Smooth muscle cell (in vitro differentiated cells): ENCODE data around the gene COG2. TPM values are rescaled to one million over a fixed set of nuclear protein-coding genes. Genes with fewer than 3 reads are reported as not detected.

Source experiments
- DNase-seq: peaks from one replicate; lab custom pipeline; 2025; ENCODE audit not compliant: unreplicated experiment; lab: John Stamatoyannopoulos, UW
- H2AFZ ChIP-seq: fragments of 200-600 bp; sonication (generic); 2 replicates; pipeline ENCODE4 v1.6.0; 2016; ENCODE audit warnings: antibody characterized with exemption, low read depth, mild to moderate bottlenecking
- H3F3A ChIP-seq: fragments of 200-600 bp; sonication (generic); 2 replicates; pipeline ENCODE4 v1.6.0; 2017; ENCODE audit warnings: antibody characterized with exemption, low read depth
- H3K27ac ChIP-seq: fragments of 200-600 bp; sonication (generic); 2 replicates; pipeline ENCODE4 v1.5.1; 2016; ENCODE audit warnings: low read depth, mild to moderate bottlenecking
- H3K27me3 ChIP-seq: fragments of 200-600 bp; sonication (generic); 2 replicates; pipeline ENCODE4 v1.6.1; 2016; ENCODE audit warnings: low read depth, mild to moderate bottlenecking
- H3K36me3 ChIP-seq: fragments of 200-600 bp; sonication (generic); 2 replicates; pipeline ENCODE4 v1.5.1; 2016; ENCODE audit warnings: low read depth
- H3K4me1 ChIP-seq: fragments of 200-600 bp; sonication (generic); 2 replicates; pipeline ENCODE4 v1.5.1; 2016; ENCODE audit warnings: low read depth
- H3K4me2 ChIP-seq: fragments of 200-600 bp; sonication (generic); 2 replicates; pipeline ENCODE4 v1.6.0; 2016; ENCODE audit warnings: mild to moderate bottlenecking
- H3K4me3 ChIP-seq: fragments of 200-600 bp; sonication (generic); 2 replicates; pipeline ENCODE4 v1.5.1; 2016; ENCODE audit warnings: mild to moderate bottlenecking
- H3K79me2 ChIP-seq: fragments of 200-600 bp; sonication (generic); 2 replicates; pipeline ENCODE4 v1.6.0; 2016; ENCODE audit warnings: low read depth, mild to moderate bottlenecking
- H3K9ac ChIP-seq: fragments of 200-600 bp; sonication (generic); 2 replicates; pipeline ENCODE4 v1.6.0; 2016; ENCODE audit warnings: low read depth
- H3K9me3 ChIP-seq: fragments of 200-600 bp; sonication (generic); replicated peaks from 2 replicates; pipeline ENCODE4 v1.5.1; 2016; ENCODE audit warnings: low read depth
- H4K20me1 ChIP-seq: fragments of 200-600 bp; sonication (generic); 2 replicates; pipeline ENCODE4 v1.6.0; 2016; ENCODE audit warnings: low read depth
- CTCF ChIP-seq: fragments of 200-600 bp; sonication (generic); IDR thresholded peaks from 2 replicates; pipeline ENCODE4 v1.5.1; 2017; ENCODE audit warnings: borderline replicate concordance, mild to moderate bottlenecking, antibody characterized with exemption; ENCODE audit not compliant: insufficient read depth, poor library complexity, severe bottlenecking
- WGBS: methylation state at CpG from one replicate; pipeline ENCODE4 v1.1.7; 2016; ENCODE audit warnings: low lambda C conversion rate; 5-methylcytosine and 5-hydroxymethylcytosine counted together
- polyA plus RNA-seq: library from polyadenylated mRNA; unstranded; fragments of >200 nt; fragmentation: Nextera tagmentation; extraction: Ambion mirVana; gene quantifications from 2 replicates; pipeline ENCODE4 v1.2.1, GENCODE V29; 2016
- total RNA-seq: library from RNA; depleted of rRNA; stranded (reverse); fragments of >200 nt; gene quantifications from 2 replicates; pipeline ENCODE4 v1.2.3, GENCODE V29; 2014

COG2 gene
- total and polyA plus RNA-seq, 2 experiments from 2014 or later: 16.5 to 23.8 TPM

GRCh38 chr1:230706020-230706699, 63.9 kb downstream of the COG2 start:
- no peak for TF ChIP-seq CTCF
- H3K9me3 ChIP-seq: no peaks in the 10 kb centered on the region
- H3K4me2 ChIP-seq: no peak overlapping the region
- no peak for DNase-seq
- no peaks in the 10 kb centered on the region for H3K27me3 ChIP-seq
- H4K20me1 ChIP-seq: no peaks in the 10 kb centered on the region
- H3K27ac ChIP-seq: no peak overlapping the region
- no peak overlapping the region for H3K4me3 ChIP-seq
- H3F3A ChIP-seq: no peaks in the 10 kb centered on the region
- H2AFZ ChIP-seq: no peak overlapping the region
- H3K9ac ChIP-seq: no peak overlapping the region
- no peaks in the 10 kb centered on the region for H3K36me3 ChIP-seq
- no peaks in the 10 kb centered on the region for H3K4me1 ChIP-seq
- WGBS: 88% methylated on average over 9 of the region's 9 CpGs
- no peaks in the 10 kb centered on the region for H3K79me2 ChIP-seq

DNA sequence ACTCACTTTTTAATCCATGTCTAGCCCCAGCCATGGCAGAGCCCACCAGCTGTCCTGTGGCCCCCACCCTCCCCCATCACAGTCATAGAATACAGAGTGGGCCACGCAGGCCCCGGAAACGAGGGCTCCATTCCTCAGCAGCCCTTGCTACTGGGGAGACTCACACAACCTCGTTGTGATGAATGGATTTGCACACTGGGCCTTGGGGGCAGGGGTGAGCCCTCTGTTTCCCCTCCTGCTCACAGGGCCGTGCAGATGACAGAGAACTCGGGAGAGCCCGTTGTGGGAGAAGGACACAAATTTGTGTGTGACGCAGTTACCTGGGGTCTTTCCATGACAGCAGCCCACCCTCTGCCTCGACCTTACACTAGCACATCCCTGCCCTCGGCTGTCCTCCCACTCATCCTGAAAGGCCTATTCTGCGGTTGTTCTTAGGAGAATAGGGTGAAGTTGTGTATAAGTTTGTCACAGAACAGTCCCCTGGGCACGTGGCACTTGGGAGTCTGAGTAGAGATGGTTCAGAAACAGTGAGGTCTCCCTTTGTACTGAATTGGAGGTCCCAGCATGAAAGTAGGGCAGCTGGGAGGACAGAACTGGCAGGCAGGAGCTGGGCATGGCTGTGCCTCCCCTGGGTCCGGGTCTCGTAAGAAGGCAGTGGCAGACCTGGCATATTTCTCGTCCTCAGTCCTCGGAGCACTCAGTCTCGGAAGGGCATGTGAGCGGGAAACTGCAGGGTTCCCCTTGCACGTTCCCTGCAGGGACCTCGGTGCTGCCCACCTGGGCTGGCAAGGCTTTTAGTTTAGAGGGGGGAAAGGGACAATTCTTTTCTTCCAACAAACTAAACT, 64.8 kb downstream of the COG2 start:
- WGBS: 92% methylated on average over 20 of the region's 20 CpGs
- Histone ChIP-seq H3K27me3 (no peaks in the 10 kb centered on the region), H3K4me3 (no peak overlapping the region), H3K36me3 (no peaks in the 10 kb centered on the region), H3K27ac (no peak overlapping the region), H2AFZ (no peak overlapping the region), H3K4me2 (no peak overlapping the region), H3K9ac (no peak overlapping the region), H3K9me3 (no peaks in the 10 kb centered on the region), H3K79me2 (no peaks in the 10 kb centered on the region), H4K20me1 (no peaks in the 10 kb centered on the region), H3K4me1 (no peaks in the 10 kb centered on the region), H3F3A (no peaks in the 10 kb centered on the region)
- DNase-seq: no peak
- TF ChIP-seq CTCF: no peak

DNA sequence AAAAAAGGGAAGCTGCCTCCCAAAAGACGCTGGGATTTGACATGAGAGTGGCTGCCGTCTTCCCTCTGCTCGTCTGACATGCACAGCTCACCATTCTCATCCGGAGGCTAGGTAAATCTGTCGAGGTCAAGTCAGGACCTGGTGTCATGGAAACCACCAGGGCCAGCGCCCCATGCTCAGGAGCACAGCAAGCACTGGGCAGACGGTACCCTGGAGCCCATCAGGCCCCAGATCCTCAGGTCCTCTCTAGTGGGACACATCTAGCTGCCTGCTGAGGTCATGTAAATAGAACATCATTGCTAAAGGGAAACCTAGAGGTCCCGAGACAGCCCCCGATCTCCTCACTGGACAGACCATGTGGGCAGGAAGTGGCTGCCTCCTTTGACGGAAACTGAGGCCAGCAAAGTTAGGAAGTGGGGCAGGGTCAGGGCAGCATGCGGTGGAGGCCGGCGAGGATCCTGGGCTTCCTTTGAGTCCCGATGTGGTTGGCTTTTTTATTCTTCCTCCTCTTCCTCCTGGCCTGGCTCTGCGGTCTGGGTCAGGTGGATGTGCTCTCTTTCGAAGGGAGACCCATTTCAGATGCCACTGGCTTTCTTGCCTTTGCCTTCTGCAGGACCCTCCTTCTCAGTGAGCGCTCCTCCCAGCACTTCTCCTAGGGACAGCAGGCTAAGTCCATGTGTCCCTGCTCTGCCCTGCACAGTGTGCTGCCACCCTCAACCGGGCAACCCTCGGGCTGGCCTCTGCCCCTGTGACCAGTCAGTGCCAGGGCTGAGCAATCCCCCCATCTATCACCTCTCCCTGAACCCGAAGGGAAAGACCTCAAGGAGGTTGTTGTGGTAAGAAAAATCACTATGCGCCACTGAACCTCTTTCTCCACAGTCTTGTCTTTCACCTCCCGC, 65.7 kb downstream of the COG2 start:
- Histone ChIP-seq H4K20me1 (no peaks in the 10 kb centered on the region), H3K36me3 (no peaks in the 10 kb centered on the region), H3K4me2 (no peak overlapping the region), H2AFZ (no peak overlapping the region), H3K9me3 (no peaks in the 10 kb centered on the region), H3K27me3 (no peaks in the 10 kb centered on the region), H3K79me2 (no peaks in the 10 kb centered on the region), H3K4me1 (no peaks in the 10 kb centered on the region), H3K4me3 (no peak overlapping the region), H3K9ac (no peak overlapping the region), H3F3A (no peaks in the 10 kb centered on the region), H3K27ac (no peak overlapping the region)
- DNase-seq: no peak
- 89% methylated on average over 22 of the region's 22 CpGs for WGBS
- no peak for TF ChIP-seq CTCF
